Jurkat, Clone E6-1 (cell line): ENCODE results near the gene KIF1B.
"Not testable (repeated sequence)": the region's sequence is repeated elsewhere in the genome, so short reads cannot be mapped to it uniquely, and the experiment has no call there.

Experiments used
- DNase-seq: peaks from one replicate; pipeline ENCODE4 v3.0.0-alpha.2; 2011; ENCODE audit warnings: low read depth, low spot score
- H3K4me3 ChIP-seq: 2 replicates; pipeline ENCODE4 v1.5.1; 2011; ENCODE audit warnings: mild to moderate bottlenecking, low read length, control low read depth, moderate library complexity

KIF1B gene

DNA sequence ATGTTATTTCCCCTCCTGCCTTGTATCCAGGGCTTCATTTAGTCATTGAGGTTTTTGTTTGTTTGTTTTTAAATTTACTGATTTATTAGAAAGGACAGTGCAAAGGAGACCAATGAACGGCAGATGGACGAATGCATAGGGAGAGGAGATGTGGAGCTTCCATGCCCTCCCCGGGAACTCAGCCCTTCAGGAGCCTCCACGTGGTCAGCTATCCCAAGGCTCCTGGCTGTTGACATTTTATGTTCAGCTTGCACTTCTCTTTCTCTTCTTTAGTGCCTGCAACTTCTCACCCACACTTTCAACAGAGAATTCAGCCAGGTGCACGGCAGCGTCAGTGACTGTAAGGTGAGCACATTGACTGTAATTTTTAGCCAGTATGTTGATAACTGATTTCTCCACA is 157.8 kb downstream of the KIF1B start:
- no peak for DNase-seq
- no peak overlapping the region for H3K4me3 ChIP-seq

GRCh38 chr1:10374442-10374860 is 164.1 kb downstream of the KIF1B start:
- H3K4me3 ChIP-seq, result no peak overlapping the region
- no peak for DNase-seq

GRCh38 chr1:10377365-10378029 is 167.1 kb downstream of the KIF1B start:
- not testable (repeated sequence) for DNase-seq

DNA sequence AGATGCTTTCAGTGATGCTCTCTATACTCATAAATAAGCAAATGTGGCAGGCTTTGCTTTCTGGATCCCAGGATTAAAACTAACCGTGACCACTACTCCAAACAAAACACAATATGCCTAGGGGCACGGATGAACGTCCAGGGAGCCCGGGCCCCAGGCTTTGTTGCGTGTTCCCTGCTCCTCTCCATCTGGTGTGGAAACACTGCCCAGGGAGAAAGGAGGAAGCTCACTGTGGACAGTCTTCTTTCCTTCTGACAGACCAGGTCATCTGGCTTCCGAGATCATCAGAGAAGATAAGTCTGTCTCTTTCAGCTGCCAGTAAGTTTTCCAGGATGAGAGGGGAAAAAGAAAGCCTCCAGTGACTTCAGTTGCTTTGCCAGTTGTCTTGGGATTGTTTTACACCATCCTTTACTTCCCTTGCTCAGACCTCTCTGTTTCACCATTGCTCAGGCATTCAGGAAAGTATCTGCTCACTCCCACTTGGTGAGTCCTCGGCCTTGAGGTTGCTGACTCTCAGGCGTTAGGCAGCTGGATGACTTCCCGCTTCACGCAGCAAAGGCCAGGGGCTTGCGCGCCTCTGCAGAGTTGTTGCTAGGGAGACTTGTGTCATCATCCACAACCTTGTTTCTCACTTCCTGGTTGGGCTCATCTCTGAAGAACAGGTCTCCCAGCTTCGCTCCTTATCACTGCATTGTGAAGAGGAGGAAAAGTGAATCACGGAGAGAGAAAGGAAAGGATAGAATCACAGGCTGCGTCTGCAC is 167.9 kb downstream of the KIF1B start:
- DNase-seq, result no peak
- H3K4me3 ChIP-seq, result no peak overlapping the region

More at GRCh38 chr1:10377365-10378029, 167.1 kb downstream of the KIF1B start:
- H3K4me3 ChIP-seq, result not testable (repeated sequence)

- H3K4me3 ChIP-seq, result no peak overlapping the region
- DNase-seq, result no peak
Observed at GRCh38 chr1:10379101-10379620, 168.8 kb downstream of the KIF1B start.

GRCh38 chr1:10379676-10380075 is 169.3 kb downstream of the KIF1B start:
- no peak for DNase-seq
- no peak overlapping the region for H3K4me3 ChIP-seq

GRCh38 chr1:10380594-10381275 is 170.4 kb downstream of the KIF1B start:
- no peak for DNase-seq
- H3K4me3 ChIP-seq, result no peak overlapping the region

GRCh38 chr1:10383630-10384029 is 173.3 kb downstream of the KIF1B start:
- H3K4me3 ChIP-seq, result no peak overlapping the region
- DNase-seq, result no peak

DNA sequence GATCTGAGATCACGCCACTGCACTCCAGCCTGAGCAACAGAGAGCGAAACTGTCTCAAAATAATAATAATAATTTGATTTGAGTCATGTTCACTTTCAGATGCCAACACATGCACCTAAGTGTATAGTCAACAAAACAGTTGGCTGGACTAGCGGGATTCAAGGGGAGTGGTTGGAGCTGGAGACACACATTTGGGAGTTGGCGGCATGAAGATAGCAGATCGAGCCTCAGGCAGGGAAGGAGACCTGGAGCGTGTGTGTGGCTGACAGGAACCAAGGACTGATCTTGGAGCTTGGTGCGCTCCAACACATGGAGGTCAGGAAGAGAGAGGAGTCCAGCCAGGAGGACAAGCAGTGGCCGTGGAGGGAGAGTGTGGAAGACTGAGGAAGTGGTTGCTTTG is 173.8 kb downstream of the KIF1B start:
- H3K4me3 ChIP-seq, result no peak overlapping the region
- DNase-seq, result no peak

GRCh38 chr1:10386761-10387676 is 176.6 kb downstream of the KIF1B start:
- no peak overlapping the region for H3K4me3 ChIP-seq

DNA sequence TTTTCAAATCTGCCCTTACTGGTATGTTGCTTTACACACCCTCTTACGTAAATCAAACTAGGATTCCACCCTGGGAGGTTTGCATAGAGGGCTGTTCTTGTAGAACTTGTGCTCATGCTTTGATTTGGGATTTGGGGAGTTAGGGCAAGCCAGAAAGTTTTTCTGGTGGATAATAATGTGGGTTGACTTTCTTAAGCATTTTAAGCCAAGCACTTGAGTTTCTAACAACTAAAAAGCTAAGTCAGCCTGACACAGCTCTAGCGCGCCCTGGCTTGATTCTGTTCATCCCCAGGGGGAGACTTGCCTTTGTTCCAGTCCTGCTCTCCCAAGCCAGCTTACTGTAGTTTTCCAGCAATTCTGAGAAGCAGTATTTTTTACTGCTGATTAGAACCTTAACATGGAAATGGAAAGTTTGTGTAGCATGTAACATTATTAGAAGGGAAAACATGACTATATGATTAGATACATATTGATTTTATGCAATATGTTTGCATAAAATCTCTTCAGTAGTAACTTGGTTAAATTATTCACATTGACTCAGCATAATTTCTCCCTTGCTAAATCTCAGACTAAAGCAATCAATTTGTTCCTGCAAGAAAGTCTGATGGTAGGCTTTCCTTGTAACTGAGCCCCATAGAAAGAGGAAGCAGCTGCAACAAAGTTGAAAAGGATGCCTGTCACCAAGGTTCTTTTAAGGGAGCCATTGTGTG is 177.5 kb downstream of the KIF1B start:
- H3K4me3 ChIP-seq, result peak overlapping the region; percentile 32
- peak; percentile 88 for DNase-seq

More at GRCh38 chr1:10386761-10387676, 176.6 kb downstream of the KIF1B start:
- DNase-seq, result no peak

- DNase-seq, result no peak
- H3K4me3 ChIP-seq, result peak overlapping the region; percentile 9
Observed at GRCh38 chr1:10388387-10388715, 178.0 kb downstream of the KIF1B start.

DNA sequence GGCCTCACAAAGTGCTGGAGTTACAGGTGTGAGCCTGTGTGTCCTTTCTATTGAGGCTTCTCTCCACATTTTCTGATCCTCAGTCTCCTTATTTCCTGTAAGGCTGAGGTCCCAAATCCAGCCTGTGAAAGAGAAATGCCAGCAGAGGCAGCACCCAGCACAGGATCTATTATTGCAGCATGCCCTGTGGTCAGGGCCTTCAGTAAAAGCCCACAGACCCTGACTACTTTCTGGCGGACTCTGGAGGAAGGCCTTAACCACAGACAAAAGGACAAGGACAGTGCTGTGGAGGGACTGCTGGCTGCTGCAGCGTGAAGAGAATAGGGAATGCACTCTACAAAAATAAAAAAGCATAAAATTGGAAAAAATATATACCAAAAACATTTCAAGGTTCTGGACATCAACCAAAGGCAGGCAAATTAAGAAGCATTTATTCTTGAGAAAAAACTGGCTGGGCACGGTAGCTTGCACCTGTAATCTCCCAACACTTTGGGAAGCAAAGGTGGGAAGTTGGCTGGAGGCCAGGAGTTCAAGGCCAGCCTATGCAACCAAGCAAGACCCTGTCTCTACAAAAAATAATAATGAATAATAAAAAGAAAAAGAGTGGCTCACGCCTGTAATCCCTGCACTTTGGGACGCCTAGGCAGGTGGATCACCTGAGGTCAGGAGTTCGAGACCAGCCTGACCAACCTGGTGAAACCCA is 179.1 kb downstream of the KIF1B start:
- DNase-seq, result no peak
- no peak overlapping the region for H3K4me3 ChIP-seq

DNA sequence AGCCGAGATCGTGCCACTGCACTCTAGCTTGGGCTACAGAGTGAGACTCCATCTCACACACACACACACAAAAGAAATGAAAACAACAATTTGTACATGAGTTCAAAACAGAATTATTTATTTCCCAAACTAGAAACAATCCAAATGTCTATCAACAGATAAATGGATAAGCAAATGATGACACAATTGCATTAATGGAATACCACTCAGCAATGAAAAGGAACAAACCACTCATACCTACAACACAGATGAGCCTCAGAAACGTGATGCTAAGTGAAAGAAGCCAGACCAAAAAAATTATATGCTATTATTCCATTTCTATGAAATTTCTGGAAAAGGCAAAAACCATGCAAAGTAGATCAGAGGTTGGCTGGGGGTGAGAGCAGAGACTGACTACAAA is 186.5 kb downstream of the KIF1B start:
- H3K4me3 ChIP-seq, result no peak overlapping the region

DNA sequence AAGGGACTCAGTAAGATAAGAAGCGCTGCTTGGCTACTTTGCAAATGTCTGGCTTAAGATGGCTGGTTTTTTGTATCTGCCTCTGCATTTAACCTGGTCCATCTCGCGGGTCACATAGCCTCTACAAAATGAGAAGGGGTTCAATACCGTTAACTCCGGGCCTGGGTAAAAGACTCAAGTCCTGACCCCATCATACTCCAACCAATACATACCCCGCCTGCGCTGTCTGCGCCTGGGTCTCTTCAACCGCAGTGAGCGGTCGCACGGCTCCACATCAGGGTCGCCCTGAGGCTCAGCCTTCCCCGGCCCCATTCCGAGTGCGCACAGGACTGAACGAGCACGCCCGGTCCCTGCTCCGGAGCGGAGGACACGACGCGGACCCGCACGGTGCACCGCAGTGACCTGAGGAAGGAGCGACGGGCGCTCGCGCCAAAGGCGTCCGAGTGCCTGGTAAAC is 187.9 kb downstream of the KIF1B start:
- peak overlapping the region; percentile 88 for H3K4me3 ChIP-seq
- DNase-seq, result peak; percentile 32

More for the DNA sequence above, 186.5 kb downstream of the KIF1B start:
- DNase-seq, result no peak

- peak; percentile 95 for DNase-seq
Observed at GRCh38 chr1:10398734-10399443, 188.5 kb downstream of the KIF1B start, which contains the start of gene PGD. Gene PGD, plus strand, starts transcription at chr1:10399064. Its CDS starts 54 bp downstream, at chr1:10399118.

GRCh38 chr1:10399444-10399941 is 189.1 kb downstream of the KIF1B start:
- no peak for DNase-seq
- peak overlapping the region; percentile 88 for H3K4me3 ChIP-seq

More at GRCh38 chr1:10398734-10399443, 188.5 kb downstream of the KIF1B start, which contains the start of gene PGD:
- H3K4me3 ChIP-seq, result peak within 1 kb of the TSS; percentile 88
